Right ventricle myocardium inferior (tissue), 1 donor: ENCODE data around the gene EFCC1. TPM values are rescaled to one million over a fixed set of nuclear protein-coding genes. Genes with fewer than 3 reads are reported as not detected.
A peak's percentile ranks its signal among the peaks of the same experiment; 100 is the strongest.

Experiments used
- ATAC-seq: fragments of 200-7000 bp; cut with Tn5 transposase; one replicate; pipeline ENCODE4 v1.9.1; 2020; ENCODE audit warnings: mild to moderate bottlenecking, moderate library complexity
- DNase-seq: peaks from one replicate; pipeline ENCODE4 v3.0.0; 2021; ENCODE audit errors: missing footprints
- intact Hi-C: fragments of 100-400 bp; cut with DNase I; formaldehyde crosslinking; loops from one replicate; pipeline ENCODE4 v1.11.0; 2022
- total RNA-seq: library from RNA; stranded (reverse); fragmentation: NEBNext Ultra II Directional; extraction: Animal tissue kit (Norgen Biotek cat#: 25700); gene quantifications from one replicate; pipeline ENCODE4 v1.2.1, GENCODE V29; 2021
- donor health status: DM: no; HTN: yes; CAD: no; lungs with severe emphysema.

The EFCC1 gene
- total RNA-seq, 1 donor from 2014 or later, result 2.3 TPM

- ATAC-seq (no peak), DNase-seq (no peak)
- intact Hi-C loops, result no loop called here
These were observed 5.8 kb downstream of the EFCC1 start for GRCh38 chr3:129006864-129007263.

- intact Hi-C loops, result no loop called here
- DNase-seq (no peak), ATAC-seq (peak; percentile 59)
These were observed 6.7 kb downstream of the EFCC1 start for GRCh38 chr3:129007792-129008191.

- intact Hi-C loops, result no loop called here
These were observed 8.2 kb downstream of the EFCC1 start for GRCh38 chr3:129009266-129009665.

GRCh38 chr3:129010310-129010956 is 9.3 kb downstream of the EFCC1 start:
- DNase-seq, result no peak
- intact Hi-C loops, result no loop called here

More at GRCh38 chr3:129009266-129009665, 8.2 kb downstream of the EFCC1 start:
- ATAC-seq (no peak), DNase-seq (no peak)

GRCh38 chr3:129013491-129013891 is 12.4 kb downstream of the EFCC1 start:
- no peak for ATAC-seq
- DNase-seq, result no peak
- intact Hi-C loops, result no loop called here

More at GRCh38 chr3:129010310-129010956, 9.3 kb downstream of the EFCC1 start:
- no peak for ATAC-seq

GRCh38 chr3:129014148-129014547 is 13.0 kb downstream of the EFCC1 start:
- ATAC-seq, result peak; percentile 50
- DNase-seq, result peak; percentile 81
- intact Hi-C loops, result no loop called here

- ATAC-seq, result no peak
- no peak for DNase-seq
- intact Hi-C loops, result no loop called here
These were observed 13.8 kb downstream of the EFCC1 start for GRCh38 chr3:129014793-129015345.

- ATAC-seq (no peak), DNase-seq (no peak)
- intact Hi-C loops, result no loop called here
These were observed 14.4 kb downstream of the EFCC1 start for GRCh38 chr3:129015388-129016105.

GRCh38 chr3:129016356-129016719 is 15.2 kb downstream of the EFCC1 start:
- intact Hi-C loops, result no loop called here

GRCh38 chr3:129016720-129017483 is 15.8 kb downstream of the EFCC1 start:
- ATAC-seq (peak; percentile 70), DNase-seq (peak; percentile 86)
- intact Hi-C loops, result no loop called here

More at GRCh38 chr3:129016356-129016719, 15.2 kb downstream of the EFCC1 start:
- peak; percentile 15 for DNase-seq
- ATAC-seq, result no peak

GRCh38 chr3:129017484-129017899 is 16.4 kb downstream of the EFCC1 start:
- no peak for ATAC-seq
- intact Hi-C loops, result no loop called here
- no peak for DNase-seq

GRCh38 chr3:129018271-129018670 is 17.2 kb downstream of the EFCC1 start:
- DNase-seq (no peak), ATAC-seq (no peak)
- intact Hi-C loops, result no loop called here

GRCh38 chr3:129018751-129019150 is 17.6 kb downstream of the EFCC1 start:
- ATAC-seq, result no peak
- intact Hi-C loops, result no loop called here
- peak; percentile 51 for DNase-seq

- no peak for DNase-seq
- intact Hi-C loops, result no loop called here
- ATAC-seq, result no peak
These were observed 18.2 kb downstream of the EFCC1 start for GRCh38 chr3:129019266-129019665.

GRCh38 chr3:129020691-129021090 is 19.6 kb downstream of the EFCC1 start:
- intact Hi-C loops, result no loop called here
- DNase-seq (no peak), ATAC-seq (no peak)

GRCh38 chr3:129021140-129021551 is 20.0 kb downstream of the EFCC1 start:
- intact Hi-C loops, result no loop called here
- DNase-seq (no peak), ATAC-seq (no peak)

GRCh38 chr3:129022114-129023007 is 21.3 kb downstream of the EFCC1 start:
- DNase-seq (peak; percentile 92), ATAC-seq (peak; percentile 74)
- intact Hi-C loops, result loop anchor here (2.0 kb wide), 1 partner anchor 18 kb away; no protein-coding TSS in a partner anchor

GRCh38 chr3:129023008-129023358 is 21.9 kb downstream of the EFCC1 start:
- no peak for ATAC-seq
- no peak for DNase-seq
- intact Hi-C loops, result loop anchor here (2.0 kb wide), 1 partner anchor 18 kb away; no protein-coding TSS in a partner anchor
